GM19463 (cell line): Measurements from ENCODE around the gene ITGAE.

ENCODE experiments used
- ATAC-seq: cut with Tn5 transposase; IDR thresholded peaks from one replicate; pipeline ENCODE4 v1.9.1; 2021; ENCODE audit warnings: mild to moderate bottlenecking, moderate library complexity; ENCODE audit not compliant: unreplicated experiment

ITGAE gene

DNA sequence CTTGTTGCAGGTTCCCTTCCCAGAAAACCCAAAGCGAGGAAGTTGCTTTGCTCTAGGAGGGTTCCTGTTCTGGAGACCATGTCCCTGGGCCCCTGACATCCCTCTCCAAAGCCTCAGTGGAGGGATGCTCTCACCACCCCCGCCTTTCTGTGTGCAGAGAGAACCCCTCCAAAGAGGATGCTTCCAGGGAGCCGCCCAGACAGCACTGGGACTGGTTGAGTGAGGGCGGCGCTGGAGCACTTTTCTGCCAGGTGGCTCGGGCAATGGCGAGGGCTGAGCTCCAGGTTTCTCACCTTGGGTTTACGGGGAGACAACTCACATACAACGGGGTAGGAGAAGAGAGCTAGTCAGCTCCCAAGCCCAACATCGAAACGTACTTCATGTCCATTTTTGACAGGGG, 125.1 kb downstream of the ITGAE start:
- no peak for ATAC-seq

DNA sequence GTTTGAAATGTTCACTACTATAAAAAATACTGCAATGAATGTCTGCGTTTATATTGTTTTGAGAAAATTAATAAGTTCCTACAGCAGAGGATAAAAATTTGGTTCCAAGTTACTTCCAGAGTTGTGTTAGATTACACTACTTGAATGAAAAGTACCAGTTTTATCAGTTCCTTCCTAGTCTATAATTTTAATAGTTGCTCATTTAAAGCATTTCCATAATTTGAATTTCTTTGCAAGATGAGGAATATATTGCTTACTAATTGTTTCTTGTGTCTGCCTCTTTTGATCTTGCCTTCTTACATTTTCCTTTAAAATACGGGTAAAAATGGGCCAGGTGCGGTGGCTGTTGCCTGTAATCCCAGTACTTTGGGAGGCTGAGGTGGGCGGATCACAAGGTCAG, 128.4 kb downstream of the ITGAE start:
- no peak for ATAC-seq

GRCh38 chr17:3669548-3669947, 131.4 kb downstream of the ITGAE start:
- no peak for ATAC-seq

DNA sequence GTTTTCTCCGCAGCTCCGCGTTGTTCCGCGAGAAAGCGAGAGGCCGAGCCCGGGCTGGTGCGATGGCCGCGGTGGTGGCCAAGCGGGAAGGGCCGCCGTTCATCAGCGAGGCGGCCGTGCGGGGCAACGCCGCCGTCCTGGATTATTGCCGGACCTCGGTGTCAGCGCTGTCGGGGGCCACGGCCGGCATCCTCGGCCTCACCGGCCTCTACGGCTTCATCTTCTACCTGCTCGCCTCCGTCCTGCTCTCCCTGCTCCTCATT, 132.0 kb downstream of the ITGAE start:
- no peak for ATAC-seq

- peak; percentile 93 for ATAC-seq
Measured at GRCh38 chr17:3668279-3669084, 132.5 kb downstream of the ITGAE start, which contains the start of the genes EMC6 and TAX1BP3. Gene EMC6 (plus strand): TSS chr17:3668812. CDS start chr17:3669147, 335 bp downstream. Gene TAX1BP3 (minus strand): TSS chr17:3668578. CDS start chr17:3668526, 52 bp downstream.

DNA sequence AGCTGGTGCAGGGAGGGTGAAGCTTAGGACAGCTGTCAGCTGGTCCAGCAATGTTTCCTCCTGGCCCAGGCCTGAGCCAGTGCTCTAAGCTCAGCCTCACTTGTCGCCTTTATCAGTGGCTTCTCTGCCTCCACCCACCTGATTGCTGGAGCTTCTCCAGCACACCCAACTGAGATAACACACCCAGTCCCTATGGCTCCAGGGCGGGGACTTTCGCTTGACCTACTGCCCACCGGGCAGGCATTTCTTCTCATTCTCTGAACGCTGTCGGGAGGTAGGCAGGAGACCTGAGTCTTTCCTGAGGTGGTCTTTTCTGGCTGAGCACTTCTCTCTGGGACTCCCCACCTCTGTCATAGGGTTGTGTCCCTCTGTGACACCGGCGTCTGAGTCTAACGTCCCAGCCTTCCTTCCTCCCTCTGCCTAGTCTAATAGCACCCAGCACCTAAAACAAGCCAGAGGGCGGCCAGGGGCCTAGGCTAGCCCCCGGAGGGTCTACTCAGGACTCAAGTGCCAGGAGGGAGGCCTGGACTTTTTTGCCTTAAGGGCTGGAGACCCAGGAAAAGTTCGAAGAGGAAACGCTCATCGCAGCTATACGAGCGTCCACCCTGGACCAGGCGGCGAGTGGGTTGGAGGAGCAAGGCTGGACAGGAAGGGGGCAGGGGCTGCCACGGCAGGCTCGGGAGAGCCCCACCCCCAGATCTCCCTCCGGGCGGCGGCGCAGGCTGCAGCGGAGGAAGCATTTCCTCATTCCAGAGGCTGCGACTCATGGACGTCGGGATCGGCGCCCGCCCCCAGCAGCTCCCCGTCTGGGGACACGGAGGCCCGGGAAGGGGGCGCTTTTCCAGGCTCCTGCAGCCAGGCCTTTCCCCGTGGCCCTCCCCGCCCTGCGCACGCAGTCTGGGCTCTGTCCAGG, 133.4 kb downstream of the ITGAE start:
- ATAC-seq, result peak; percentile 5

- ATAC-seq, result no peak
Measured at GRCh38 chr17:3666516-3666915, 134.5 kb downstream of the ITGAE start.

GRCh38 chr17:3665834-3666233, 135.2 kb downstream of the ITGAE start:
- ATAC-seq, result no peak
